Measurements from ENCODE around the gene XIRP2. TPM values are rescaled to one million over a fixed set of nuclear protein-coding genes. Genes with fewer than 3 reads are reported as not detected.

XIRP2 gene
- total RNA-seq, 1 donor from 2014 or later: not detected

DNA sequence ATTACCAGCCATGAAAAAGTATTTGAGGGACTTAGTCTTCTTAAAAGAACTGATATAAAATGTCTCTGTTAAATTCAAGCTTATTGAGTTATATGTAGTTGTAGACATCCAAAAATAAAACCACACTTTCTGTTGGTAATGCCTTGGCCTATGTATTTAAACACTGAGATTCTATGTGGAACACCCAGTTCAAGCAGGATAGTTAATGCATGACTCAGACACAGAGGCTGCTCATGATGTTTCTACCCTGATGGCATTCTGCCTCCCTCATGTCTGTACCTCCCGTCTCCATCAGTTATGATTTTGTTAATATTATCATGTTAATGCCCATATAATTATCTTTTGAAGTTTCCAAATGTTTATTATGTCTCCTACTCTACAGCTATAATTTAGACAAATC, 164.5 kb downstream of the XIRP2 start:
- Histone ChIP-seq H3K9me3 (ENCODE audit: low read depth) (no peaks in the 10 kb centered on the region), H3K36me3 (no peaks in the 10 kb centered on the region), H3K27ac (no peak overlapping the region), H3K9ac (no peak overlapping the region), H3K4me3 (no peak overlapping the region), H3F3A (ENCODE audit: low read depth) (no peaks in the 10 kb centered on the region), H4K20me1 (ENCODE audit: low read depth) (no peaks in the 10 kb centered on the region), H3K27me3 (no peaks in the 10 kb centered on the region), H2AFZ (replicated peaks) (no peak overlapping the region), H3K4me1 (no peaks in the 10 kb centered on the region), H3K4me2 (no peak overlapping the region), H3K79me2 (ENCODE audit: low read depth) (no peaks in the 10 kb centered on the region)
- no peaks in the 10 kb centered on the region for H3K27me3 Mint-ChIP-seq (ENCODE audit: insufficient read depth, low read depth)
- no peaks in the 10 kb centered on the region for H3K36me3 Mint-ChIP-seq
- H3K4me1 Mint-ChIP-seq: no peaks in the 10 kb centered on the region
- H3K4me3 Mint-ChIP-seq: no peak overlapping the region
- H3K27ac Mint-ChIP-seq: no peak overlapping the region
- H3K9me3 Mint-ChIP-seq: no peaks in the 10 kb centered on the region
- TF ChIP-seq EZH2 (IDR thresholded peaks at IDR 0.05): no peak
- TF ChIP-seq, protein P1, sequence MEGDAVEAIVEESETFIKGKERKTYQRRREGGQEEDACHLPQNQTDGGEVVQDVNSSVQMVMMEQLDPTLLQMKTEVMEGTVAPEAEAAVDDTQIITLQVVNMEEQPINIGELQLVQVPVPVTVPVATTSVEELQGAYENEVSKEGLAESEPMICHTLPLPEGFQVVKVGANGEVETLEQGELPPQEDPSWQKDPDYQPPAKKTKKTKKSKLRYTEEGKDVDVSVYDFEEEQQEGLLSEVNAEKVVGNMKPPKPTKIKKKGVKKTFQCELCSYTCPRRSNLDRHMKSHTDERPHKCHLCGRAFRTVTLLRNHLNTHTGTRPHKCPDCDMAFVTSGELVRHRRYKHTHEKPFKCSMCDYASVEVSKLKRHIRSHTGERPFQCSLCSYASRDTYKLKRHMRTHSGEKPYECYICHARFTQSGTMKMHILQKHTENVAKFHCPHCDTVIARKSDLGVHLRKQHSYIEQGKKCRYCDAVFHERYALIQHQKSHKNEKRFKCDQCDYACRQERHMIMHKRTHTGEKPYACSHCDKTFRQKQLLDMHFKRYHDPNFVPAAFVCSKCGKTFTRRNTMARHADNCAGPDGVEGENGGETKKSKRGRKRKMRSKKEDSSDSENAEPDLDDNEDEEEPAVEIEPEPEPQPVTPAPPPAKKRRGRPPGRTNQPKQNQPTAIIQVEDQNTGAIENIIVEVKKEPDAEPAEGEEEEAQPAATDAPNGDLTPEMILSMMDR (IDR thresholded peaks at IDR 0.05): no peak
- DNase-seq (ENCODE audit: low spot score): no peak

DNA sequence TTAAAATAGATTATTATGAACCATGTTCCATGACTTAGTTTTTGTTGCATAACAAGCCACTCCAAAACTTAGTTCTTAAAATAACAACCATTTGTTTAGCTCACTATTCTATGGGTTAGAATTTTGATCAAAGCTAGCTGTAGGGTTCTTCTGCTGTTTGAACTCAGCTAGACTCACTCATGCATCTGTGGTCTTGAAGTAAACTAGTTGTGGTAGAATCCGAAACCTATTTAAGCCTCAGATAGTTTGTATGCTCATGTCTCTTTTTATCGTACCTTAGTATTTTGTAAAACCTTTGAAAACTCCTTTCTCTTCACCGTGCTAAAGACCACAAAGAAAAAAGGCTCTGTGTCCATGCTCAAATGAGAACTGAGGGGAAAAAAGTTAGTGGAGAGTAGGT, 166.6 kb downstream of the XIRP2 start:
- H3K4me3 Mint-ChIP-seq: no peak overlapping the region
- Histone ChIP-seq H3K4me3 (no peak overlapping the region), H3K4me2 (no peak overlapping the region), H3K9ac (no peak overlapping the region), H3K79me2 (ENCODE audit: low read depth) (no peaks in the 10 kb centered on the region), H3K27me3 (no peaks in the 10 kb centered on the region), H3K4me1 (no peaks in the 10 kb centered on the region), H3K36me3 (no peaks in the 10 kb centered on the region), H4K20me1 (ENCODE audit: low read depth) (no peaks in the 10 kb centered on the region), H3K9me3 (ENCODE audit: low read depth) (no peaks in the 10 kb centered on the region), H3F3A (ENCODE audit: low read depth) (no peaks in the 10 kb centered on the region), H2AFZ (replicated peaks) (no peak overlapping the region), H3K27ac (no peak overlapping the region)
- H3K36me3 Mint-ChIP-seq: no peaks in the 10 kb centered on the region
- H3K27ac Mint-ChIP-seq: no peak overlapping the region
- TF ChIP-seq EZH2phosphoT487 (IDR thresholded peaks at IDR 0.05): no peak
- TF ChIP-seq EZH2 (IDR thresholded peaks at IDR 0.05): no peak
- TF ChIP-seq, protein P1 (IDR thresholded peaks at IDR 0.05): no peak
- H3K9me3 Mint-ChIP-seq: no peaks in the 10 kb centered on the region
- no peaks in the 10 kb centered on the region for H3K27me3 Mint-ChIP-seq (ENCODE audit: insufficient read depth, low read depth)
- no peaks in the 10 kb centered on the region for H3K4me1 Mint-ChIP-seq
- no peak for DNase-seq (ENCODE audit: low spot score)

DNA sequence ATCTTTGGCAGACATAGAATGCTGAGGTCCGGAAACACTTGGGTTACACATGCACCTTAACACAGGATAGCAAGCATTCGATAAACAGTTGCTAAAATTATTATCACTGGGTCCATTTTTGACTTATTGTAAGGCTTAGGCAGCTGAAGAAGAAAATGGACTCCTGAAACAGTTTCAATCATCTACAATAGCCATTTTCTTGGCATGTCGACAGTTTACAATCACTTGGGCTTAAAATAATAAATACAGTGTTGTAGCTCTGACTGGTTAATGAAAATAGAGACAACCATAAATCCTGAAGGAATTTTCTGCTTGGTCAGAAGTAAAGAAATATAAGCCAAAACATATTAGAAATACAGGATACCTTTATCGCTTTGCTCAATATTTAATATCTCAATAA, 169.2 kb downstream of the XIRP2 start:
- no peaks in the 10 kb centered on the region for H3K9me3 Mint-ChIP-seq
- H2AFZ ChIP-seq (replicated peaks): no peak overlapping the region
- H3K4me1 ChIP-seq: no peaks in the 10 kb centered on the region
- peaks cover 3% of the 10 kb centered on the region for H3K27me3 Mint-ChIP-seq (ENCODE audit: insufficient read depth, low read depth)
- H3K27ac ChIP-seq: no peak overlapping the region
- no peaks in the 10 kb centered on the region for H3K36me3 ChIP-seq
- no peaks in the 10 kb centered on the region for H3K9me3 ChIP-seq (ENCODE audit: low read depth)
- no peaks in the 10 kb centered on the region for H3F3A ChIP-seq (ENCODE audit: low read depth)
- H3K79me2 ChIP-seq (ENCODE audit: low read depth): no peaks in the 10 kb centered on the region
- no peak overlapping the region for H3K27ac Mint-ChIP-seq
- no peaks in the 10 kb centered on the region for H3K36me3 Mint-ChIP-seq
- TF ChIP-seq EZH2 (IDR thresholded peaks at IDR 0.05) (no peak), EZH2phosphoT487 (IDR thresholded peaks at IDR 0.05) (no peak)
- TF ChIP-seq, protein P1 (IDR thresholded peaks at IDR 0.05): no peak
- no peak overlapping the region for H3K9ac ChIP-seq
- H3K27me3 ChIP-seq: no peaks in the 10 kb centered on the region
- H3K4me3 Mint-ChIP-seq: no peak overlapping the region
- no peak overlapping the region for H3K4me3 ChIP-seq
- no peak overlapping the region for H3K4me2 ChIP-seq
- H4K20me1 ChIP-seq (ENCODE audit: low read depth): no peaks in the 10 kb centered on the region
- no peak for DNase-seq (ENCODE audit: low spot score)
- H3K4me1 Mint-ChIP-seq: no peaks in the 10 kb centered on the region

DNA sequence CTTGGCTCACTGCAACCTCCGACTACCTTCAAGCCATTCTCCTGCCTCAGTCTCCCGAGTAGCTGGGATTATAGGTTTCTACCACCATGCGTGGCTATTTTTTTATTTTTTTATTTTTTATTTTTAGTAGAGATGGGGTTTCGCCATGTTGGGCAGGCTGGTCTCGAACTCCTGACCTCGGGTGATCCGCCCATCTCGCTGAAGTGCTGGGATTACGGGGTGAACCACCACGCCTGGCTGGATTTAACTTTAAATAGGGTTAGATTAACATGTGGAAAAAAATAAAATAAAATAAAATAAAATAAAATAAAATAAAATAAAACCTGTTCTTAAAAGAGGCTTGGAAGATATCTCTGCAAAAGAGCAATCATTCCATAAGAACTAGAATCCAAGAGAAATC, 170.9 kb downstream of the XIRP2 start:
- H3F3A ChIP-seq (ENCODE audit: low read depth): no peaks in the 10 kb centered on the region
- no peak overlapping the region for H3K27ac Mint-ChIP-seq

More for the DNA sequence above, 170.9 kb downstream of the XIRP2 start:
- no peak overlapping the region for H3K4me2 ChIP-seq
- no peaks in the 10 kb centered on the region for H3K9me3 ChIP-seq (ENCODE audit: low read depth)
- TF ChIP-seq EZH2phosphoT487 (IDR thresholded peaks at IDR 0.05) (no peak), EZH2 (IDR thresholded peaks at IDR 0.05) (no peak)
- TF ChIP-seq, protein P1 (IDR thresholded peaks at IDR 0.05): no peak
- no peaks in the 10 kb centered on the region for H4K20me1 ChIP-seq (ENCODE audit: low read depth)
- Mint-ChIP-seq H3K4me3 (no peak overlapping the region), H3K9me3 (no peaks in the 10 kb centered on the region), H3K27me3 (ENCODE audit: insufficient read depth, low read depth) (peaks cover 3% of the 10 kb centered on the region), H3K4me1 (no peaks in the 10 kb centered on the region), H3K36me3 (no peaks in the 10 kb centered on the region)
- no peak overlapping the region for H3K27ac ChIP-seq
- no peaks in the 10 kb centered on the region for H3K79me2 ChIP-seq (ENCODE audit: low read depth)
- H3K27me3 ChIP-seq: no peaks in the 10 kb centered on the region
- no peak overlapping the region for H2AFZ ChIP-seq (replicated peaks)
- no peak for DNase-seq (ENCODE audit: low spot score)
- no peak overlapping the region for H3K9ac ChIP-seq
- no peaks in the 10 kb centered on the region for H3K4me1 ChIP-seq
- no peaks in the 10 kb centered on the region for H3K36me3 ChIP-seq
- no peak overlapping the region for H3K4me3 ChIP-seq

All from neural progenitor cell (in vitro differentiated cells).